Mesendoderm (in vitro differentiated cells): ENCODE measurements around the gene TMEM132D.

Experiments
- DNase-seq: peaks from one replicate; pipeline ENCODE4 v3.0.0; 2013
- H2AK5ac ChIP-seq: 2 replicates; pipeline ENCODE4 v1.6.1; 2013; ENCODE audit warnings: low read length, inconsistent platforms
- H2BK120ac ChIP-seq: 2 replicates; pipeline ENCODE4 v1.6.1; 2013; ENCODE audit warnings: low read depth, mild to moderate bottlenecking, low read length, moderate library complexity, mixed read lengths
- H2BK15ac ChIP-seq: replicated peaks from 2 replicates; pipeline ENCODE4 v1.6.1; 2013; ENCODE audit warnings: low read depth, mild to moderate bottlenecking, moderate library complexity
- H2BK5ac ChIP-seq: 2 replicates; pipeline ENCODE4 v1.6.1; 2013; ENCODE audit warnings: low read length, inconsistent platforms
- H3K18ac ChIP-seq: 2 replicates; pipeline ENCODE4 v1.6.1; 2013; ENCODE audit warnings: mild to moderate bottlenecking, low read length, mixed read lengths
- H3K23ac ChIP-seq: one replicate; pipeline ENCODE4 v1.6.1; 2013; ENCODE audit warnings: low read length
- H3K27ac ChIP-seq: 2 replicates; pipeline ENCODE4 v1.5.1; 2013; ENCODE audit warnings: low read depth, mild to moderate bottlenecking, inconsistent platforms, low read length, moderate library complexity
- H3K27me3 ChIP-seq: 2 replicates; pipeline ENCODE4 v1.6.1; 2013; ENCODE audit warnings: low read length, control low read depth, mild to moderate bottlenecking, inconsistent platforms; ENCODE audit not compliant: insufficient read depth, poor library complexity
- H3K36me3 ChIP-seq: 2 replicates; pipeline ENCODE4 v1.6.1; 2013; ENCODE audit warnings: low read length, inconsistent platforms; ENCODE audit not compliant: control insufficient read depth, insufficient read depth
- H3K4ac ChIP-seq: one replicate; pipeline ENCODE4 v1.6.1; 2013; ENCODE audit warnings: low read depth, mild to moderate bottlenecking, low read length, moderate library complexity
- H3K4me1 ChIP-seq: 2 replicates; pipeline ENCODE4 v1.6.1; 2013; ENCODE audit warnings: low read depth, low read length, inconsistent platforms; ENCODE audit not compliant: control insufficient read depth
- H3K4me2 ChIP-seq: 2 replicates; pipeline ENCODE4 v1.6.1; 2013; ENCODE audit warnings: low read length
- H3K4me3 ChIP-seq: 2 replicates; pipeline ENCODE4 v1.5.1; 2013; ENCODE audit warnings: mild to moderate bottlenecking, low read length
- H3K56ac ChIP-seq: one replicate; pipeline ENCODE4 v1.6.1; 2013; ENCODE audit warnings: low read length
- H3K79me1 ChIP-seq: 2 replicates; pipeline ENCODE4 v1.6.1; 2013; ENCODE audit warnings: low read length, inconsistent platforms
- H3K79me2 ChIP-seq: 2 replicates; pipeline ENCODE4 v1.6.1; 2013; ENCODE audit warnings: mild to moderate bottlenecking, low read length; ENCODE audit not compliant: control insufficient read depth, insufficient read depth
- H3K9ac ChIP-seq: 2 replicates; pipeline ENCODE4 v1.6.1; 2013; ENCODE audit warnings: low read length, inconsistent platforms
- H4K5ac ChIP-seq: one replicate; pipeline ENCODE4 v1.6.1; 2013; ENCODE audit warnings: low read length
- H4K8ac ChIP-seq: one replicate; pipeline ENCODE4 v1.6.1; 2013; ENCODE audit warnings: low read depth, mild to moderate bottlenecking, control low read depth, low read length, moderate library complexity
- WGBS: extraction: QIAGEN DNeasy Blood & Tissue Kit; methylation state at CpG from one replicate; pipeline ENCODE4 v1.1.7; 2013; ENCODE audit warnings: low lambda C conversion rate, missing lambda C conversion rate; ENCODE audit not compliant: insufficient coverage; ENCODE audit errors: extremely low coverage; 5-methylcytosine and 5-hydroxymethylcytosine counted together

TMEM132D gene

DNA sequence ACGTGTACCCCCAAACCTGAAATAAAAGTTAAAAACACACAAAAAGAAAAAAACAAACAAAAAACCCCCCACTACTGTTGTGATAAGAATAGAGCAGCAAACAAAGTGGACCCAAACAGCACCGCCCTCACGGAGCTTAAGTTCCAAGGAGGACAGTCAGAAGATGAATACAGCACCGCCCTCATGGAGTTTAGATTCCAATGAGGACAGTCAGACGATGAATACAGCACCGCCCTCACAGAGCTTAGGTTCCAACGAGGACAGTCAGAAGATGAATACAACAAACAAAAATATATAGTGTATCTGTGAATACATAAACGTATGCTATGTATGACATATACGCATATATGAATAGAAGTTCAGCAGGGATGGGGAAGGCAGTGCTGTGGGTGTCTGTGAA lies 696.7 kb downstream of the TMEM132D start:
- no peak overlapping the region for H2AK5ac ChIP-seq
- no peak overlapping the region for H3K23ac ChIP-seq
- H3K4me1 ChIP-seq: no peaks in the 10 kb centered on the region
- H3K4me2 ChIP-seq: no peak overlapping the region
- H3K4me3 ChIP-seq: no peak overlapping the region
- H2BK15ac ChIP-seq: no peak overlapping the region
- no peaks in the 10 kb centered on the region for H3K36me3 ChIP-seq
- H4K8ac ChIP-seq: no peak overlapping the region
- H3K27me3 ChIP-seq: no peaks in the 10 kb centered on the region
- no peak overlapping the region for H3K18ac ChIP-seq
- no peak for DNase-seq
- no CpG with 5 or more reads among the region's 9 CpGs for WGBS
- no peak overlapping the region for H3K27ac ChIP-seq
- H2BK5ac ChIP-seq: no peak overlapping the region
- no peak overlapping the region for H3K56ac ChIP-seq
- no peak overlapping the region for H4K5ac ChIP-seq
- no peak overlapping the region for H3K4ac ChIP-seq
- H3K79me2 ChIP-seq: no peaks in the 10 kb centered on the region
- no peak overlapping the region for H2BK120ac ChIP-seq
- H3K79me1 ChIP-seq: no peaks in the 10 kb centered on the region
- H3K9ac ChIP-seq: no peak overlapping the region

DNA sequence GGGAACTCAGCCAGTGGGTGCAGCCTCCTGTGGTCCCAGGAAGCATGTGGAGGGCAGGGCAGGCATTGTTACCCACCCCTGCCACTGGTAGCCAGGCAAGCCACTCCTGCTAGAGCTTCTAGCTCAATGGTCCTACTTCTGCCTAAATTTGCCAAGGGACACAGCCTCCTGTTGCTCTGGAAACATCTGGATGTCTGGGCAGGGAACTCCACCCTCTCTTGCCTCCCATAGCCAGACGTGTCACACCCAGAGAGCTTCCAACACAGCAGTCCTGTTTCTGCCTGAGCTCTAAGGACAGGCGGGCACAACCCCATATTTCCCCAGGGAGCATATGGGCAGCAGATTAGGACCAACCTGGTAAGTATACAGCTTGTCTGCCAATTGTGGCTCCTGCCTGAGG lies 700.4 kb downstream of the TMEM132D start:
- Histone ChIP-seq H3K4ac (no peak overlapping the region), H2BK15ac (no peak overlapping the region), H4K5ac (no peak overlapping the region), H3K36me3 (no peaks in the 10 kb centered on the region), H2AK5ac (no peak overlapping the region), H3K56ac (no peak overlapping the region), H3K79me1 (no peaks in the 10 kb centered on the region), H4K8ac (no peak overlapping the region), H3K27ac (no peak overlapping the region), H3K4me2 (no peak overlapping the region), H3K23ac (no peak overlapping the region), H3K9ac (no peak overlapping the region), H3K27me3 (no peaks in the 10 kb centered on the region), H2BK120ac (no peak overlapping the region), H3K18ac (no peak overlapping the region), H3K4me3 (no peak overlapping the region), H2BK5ac (no peak overlapping the region), H3K79me2 (no peaks in the 10 kb centered on the region), H3K4me1 (no peaks in the 10 kb centered on the region)
- WGBS: no CpG with 5 or more reads among the region's 2 CpGs
- no peak for DNase-seq

DNA sequence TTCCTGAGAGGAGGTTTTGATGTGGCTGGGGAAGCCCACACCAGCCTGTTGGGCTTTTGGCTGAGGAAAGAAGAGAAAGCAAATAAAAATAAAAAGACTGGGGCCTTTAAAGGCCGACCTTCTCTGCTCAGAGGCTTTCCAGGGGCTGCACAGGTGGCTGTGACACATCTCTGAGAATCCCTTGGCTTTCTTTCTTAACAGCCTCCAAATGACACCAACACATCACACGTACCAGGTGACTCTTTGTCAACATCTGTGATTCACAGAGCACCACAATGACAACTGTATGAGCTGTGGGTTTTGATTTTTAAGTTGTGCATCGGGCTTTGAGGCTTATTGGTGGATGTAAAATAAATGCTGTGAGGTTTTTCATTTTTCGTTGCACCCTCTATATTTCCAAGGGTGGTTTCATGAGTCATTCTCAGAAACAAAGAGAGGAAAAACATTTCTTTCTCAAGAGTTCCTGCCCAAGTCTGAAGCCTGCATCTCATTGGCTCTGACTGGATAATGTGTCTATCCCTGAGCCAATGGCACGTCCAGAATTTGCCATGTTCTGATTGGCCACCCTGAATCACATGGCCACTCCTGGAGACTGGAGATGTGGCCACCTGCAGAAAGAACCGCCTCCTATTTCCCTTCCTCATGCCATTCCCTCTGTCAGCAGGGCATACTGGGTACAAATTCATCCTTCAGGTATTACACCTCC lies 701.6 kb downstream of the TMEM132D start:
- no peak overlapping the region for H3K9ac ChIP-seq
- H3K4me1 ChIP-seq: no peaks in the 10 kb centered on the region
- H3K36me3 ChIP-seq: no peaks in the 10 kb centered on the region
- peak; percentile 19 for DNase-seq
- no peak overlapping the region for H3K56ac ChIP-seq
- no peak overlapping the region for H3K4me2 ChIP-seq
- H3K23ac ChIP-seq: no peak overlapping the region
- H3K18ac ChIP-seq: no peak overlapping the region
- no peaks in the 10 kb centered on the region for H3K79me2 ChIP-seq
- H3K79me1 ChIP-seq: no peaks in the 10 kb centered on the region
- no CpG with 5 or more reads among the region's 6 CpGs for WGBS
- no peak overlapping the region for H4K8ac ChIP-seq
- H2AK5ac ChIP-seq: no peak overlapping the region
- H3K4me3 ChIP-seq: no peak overlapping the region
- no peak overlapping the region for H2BK15ac ChIP-seq
- no peak overlapping the region for H4K5ac ChIP-seq
- H3K27me3 ChIP-seq: no peaks in the 10 kb centered on the region
- H2BK5ac ChIP-seq: no peak overlapping the region
- H3K27ac ChIP-seq: no peak overlapping the region
- H3K4ac ChIP-seq: no peak overlapping the region
- H2BK120ac ChIP-seq: no peak overlapping the region

DNA sequence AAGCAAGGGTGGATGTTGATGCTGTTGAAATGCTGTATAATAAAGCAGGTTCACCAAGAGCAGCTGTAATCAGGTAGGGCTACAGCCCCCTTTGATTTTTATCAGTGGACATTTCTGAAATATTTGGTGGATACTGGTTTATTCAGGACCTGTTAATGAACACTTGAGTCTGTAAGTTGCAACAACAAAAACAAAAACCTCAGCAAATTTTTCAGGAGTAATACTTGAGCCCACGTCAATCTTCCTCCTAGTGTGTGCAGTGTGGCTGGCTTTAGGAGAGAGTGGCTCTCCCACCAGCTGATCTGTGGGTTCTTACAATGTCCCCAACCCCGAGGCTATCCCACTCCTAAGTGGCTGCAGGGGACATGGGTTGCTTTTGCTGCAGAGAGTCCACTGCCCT lies 702.8 kb downstream of the TMEM132D start:
- Histone ChIP-seq H3K18ac (no peak overlapping the region), H3K56ac (no peak overlapping the region), H3K27me3 (no peaks in the 10 kb centered on the region), H2BK120ac (no peak overlapping the region), H2AK5ac (no peak overlapping the region), H3K4me2 (no peak overlapping the region), H3K79me1 (no peaks in the 10 kb centered on the region), H4K5ac (no peak overlapping the region), H3K9ac (no peak overlapping the region), H3K4me1 (no peaks in the 10 kb centered on the region), H2BK15ac (no peak overlapping the region), H3K27ac (no peak overlapping the region), H3K36me3 (no peaks in the 10 kb centered on the region), H3K79me2 (no peaks in the 10 kb centered on the region), H3K4me3 (no peak overlapping the region), H2BK5ac (no peak overlapping the region), H3K4ac (no peak overlapping the region), H4K8ac (no peak overlapping the region), H3K23ac (no peak overlapping the region)
- WGBS: no CpG with 5 or more reads among the region's 2 CpGs
- DNase-seq: no peak

GRCh38 chr12:129200576-129200975 lies 703.2 kb downstream of the TMEM132D start:
- H3K4me3 ChIP-seq: no peak overlapping the region
- H3K27ac ChIP-seq: no peak overlapping the region
- no peak overlapping the region for H2BK5ac ChIP-seq
- no peak overlapping the region for H3K4ac ChIP-seq
- no peak overlapping the region for H3K9ac ChIP-seq
- H3K23ac ChIP-seq: no peak overlapping the region
- H3K79me2 ChIP-seq: no peaks in the 10 kb centered on the region
- no peak for DNase-seq
- no peak overlapping the region for H3K56ac ChIP-seq
- H3K79me1 ChIP-seq: no peaks in the 10 kb centered on the region
- no peak overlapping the region for H2BK120ac ChIP-seq
- H3K18ac ChIP-seq: no peak overlapping the region
- H4K8ac ChIP-seq: no peak overlapping the region
- H3K4me1 ChIP-seq: no peaks in the 10 kb centered on the region
- H2AK5ac ChIP-seq: no peak overlapping the region
- no peak overlapping the region for H2BK15ac ChIP-seq
- no CpG with 5 or more reads among the region's 8 CpGs for WGBS
- no peaks in the 10 kb centered on the region for H3K27me3 ChIP-seq
- H3K4me2 ChIP-seq: no peak overlapping the region
- H4K5ac ChIP-seq: no peak overlapping the region
- H3K36me3 ChIP-seq: no peaks in the 10 kb centered on the region

GRCh38 chr12:129196927-129197326 lies 706.9 kb downstream of the TMEM132D start:
- H3K79me1 ChIP-seq: no peaks in the 10 kb centered on the region
- H3K56ac ChIP-seq: no peak overlapping the region
- no peak overlapping the region for H2BK15ac ChIP-seq
- H3K79me2 ChIP-seq: no peaks in the 10 kb centered on the region
- H3K27ac ChIP-seq: no peak overlapping the region
- H3K4me1 ChIP-seq: no peaks in the 10 kb centered on the region
- H3K4ac ChIP-seq: no peak overlapping the region
- no peak overlapping the region for H2BK120ac ChIP-seq
- no peak overlapping the region for H4K8ac ChIP-seq
- no peak overlapping the region for H3K4me3 ChIP-seq
- H3K27me3 ChIP-seq: no peaks in the 10 kb centered on the region
- H2BK5ac ChIP-seq: no peak overlapping the region
- no peak overlapping the region for H3K4me2 ChIP-seq
- no peak for DNase-seq
- H3K36me3 ChIP-seq: no peaks in the 10 kb centered on the region
- H3K18ac ChIP-seq: no peak overlapping the region
- no peak overlapping the region for H4K5ac ChIP-seq
- WGBS: no CpG with 5 or more reads among the region's 3 CpGs
- H3K9ac ChIP-seq: no peak overlapping the region
- no peak overlapping the region for H3K23ac ChIP-seq
- no peak overlapping the region for H2AK5ac ChIP-seq
